Panc1 (cell line): Measurements from ENCODE around the gene SYNDIG1L.

Experiments
- POLR2AphosphoS5 ChIP-seq: IDR thresholded peaks from 2 replicates; pipeline ENCODE4 v1.6.1; 2012; ENCODE audit warnings: mild to moderate bottlenecking, low read depth, low read length, moderate library complexity
- SIN3A ChIP-seq: IDR thresholded peaks from 2 replicates; pipeline ENCODE4 v1.6.1; 2012; ENCODE audit warnings: low read depth, mild to moderate bottlenecking, low read length, moderate library complexity, borderline replicate concordance; ENCODE audit not compliant: insufficient read depth
- TCF7L2 ChIP-seq: IDR thresholded peaks from 2 replicates; pipeline ENCODE4 v1.6.1; 2011; ENCODE audit warnings: mild to moderate bottlenecking, low read depth, low read length, inconsistent platforms
- TF ChIP-seq, protein P1 (sequence below): fragments of 450-650 bp; IDR thresholded peaks from 2 replicates; pipeline ENCODE4 v1.5.1; 2017; ENCODE audit warnings: mild to moderate bottlenecking

DNA sequence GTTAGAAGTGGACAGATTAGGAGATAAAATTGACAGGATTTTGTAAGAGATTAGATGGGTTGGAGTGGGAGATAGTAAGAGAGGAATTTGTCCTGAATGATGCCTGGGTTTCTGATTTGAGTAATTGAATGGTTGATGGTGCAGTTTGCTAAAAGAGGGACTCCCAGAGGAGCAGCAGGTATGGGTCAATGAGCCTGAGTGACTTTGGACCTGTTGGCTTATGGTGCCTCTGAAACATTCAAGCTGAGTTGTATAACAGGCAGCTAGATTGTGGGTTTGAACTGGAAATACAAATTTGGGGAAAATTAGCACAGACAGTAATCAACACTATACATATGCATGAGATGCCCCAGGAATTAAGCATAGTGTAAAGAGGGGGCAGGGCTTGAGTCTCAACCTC lies 16.7 kb upstream of the SYNDIG1L start:
- TF ChIP-seq TCF7L2, result no peak
- TF ChIP-seq, protein P1, sequence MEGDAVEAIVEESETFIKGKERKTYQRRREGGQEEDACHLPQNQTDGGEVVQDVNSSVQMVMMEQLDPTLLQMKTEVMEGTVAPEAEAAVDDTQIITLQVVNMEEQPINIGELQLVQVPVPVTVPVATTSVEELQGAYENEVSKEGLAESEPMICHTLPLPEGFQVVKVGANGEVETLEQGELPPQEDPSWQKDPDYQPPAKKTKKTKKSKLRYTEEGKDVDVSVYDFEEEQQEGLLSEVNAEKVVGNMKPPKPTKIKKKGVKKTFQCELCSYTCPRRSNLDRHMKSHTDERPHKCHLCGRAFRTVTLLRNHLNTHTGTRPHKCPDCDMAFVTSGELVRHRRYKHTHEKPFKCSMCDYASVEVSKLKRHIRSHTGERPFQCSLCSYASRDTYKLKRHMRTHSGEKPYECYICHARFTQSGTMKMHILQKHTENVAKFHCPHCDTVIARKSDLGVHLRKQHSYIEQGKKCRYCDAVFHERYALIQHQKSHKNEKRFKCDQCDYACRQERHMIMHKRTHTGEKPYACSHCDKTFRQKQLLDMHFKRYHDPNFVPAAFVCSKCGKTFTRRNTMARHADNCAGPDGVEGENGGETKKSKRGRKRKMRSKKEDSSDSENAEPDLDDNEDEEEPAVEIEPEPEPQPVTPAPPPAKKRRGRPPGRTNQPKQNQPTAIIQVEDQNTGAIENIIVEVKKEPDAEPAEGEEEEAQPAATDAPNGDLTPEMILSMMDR, result no peak
- TF ChIP-seq SIN3A, result no peak
- no peak for TF ChIP-seq POLR2AphosphoS5
